K562 (cell line): ENCODE results near the gene GPER1. TPM values are rescaled to one million over a fixed set of nuclear protein-coding genes. Genes with fewer than 3 reads are reported as not detected.

ENCODE experiments used
- BCLAF1 ChIP-seq, 2 experiments: fragments of 450-650 bp in 1 of 2; IDR thresholded peaks; 2 replicates each; pipeline ENCODE4 v1.6.1; 2011 to 2017; ENCODE audit warnings: low read depth in 2 of 2, antibody characterized with exemption in 1 of 2, borderline replicate concordance in 1 of 2, low read length in 1 of 2, mild to moderate bottlenecking in 1 of 2, mixed read lengths in 1 of 2; ENCODE audit not compliant: control insufficient read depth in 1 of 2
- GATAD2B ChIP-seq: fragments of 450-650 bp; IDR thresholded peaks from 2 replicates; pipeline ENCODE4 v1.6.1; 2017; ENCODE audit warnings: mild to moderate bottlenecking, borderline replicate concordance
- GTF2E2 ChIP-seq: fragments of 200-800 bp; sonication (Bioruptor generic); IDR thresholded peaks from 2 replicates; pipeline ENCODE4 v1.6.1; 2016; ENCODE audit warnings: missing genetic modification characterization, missing compliant biosample characterization
- KDM4B ChIP-seq, 2 experiments: fragments of 450-650 bp in 1 of 2; sonication (generic) in 1 of 2; IDR thresholded peaks; 2 replicates each; pipeline ENCODE4 v1.6.1; 2016 to 2017; ENCODE audit warnings: borderline replicate concordance in 2 of 2, antibody characterized with exemption in 1 of 2, low read depth in 1 of 2, mild to moderate bottlenecking in 1 of 2
- NFE2L1 ChIP-seq: fragments of 450-650 bp; IDR thresholded peaks from 2 replicates; pipeline ENCODE4 v1.6.1; 2016; ENCODE audit warnings: missing genetic modification characterization, low read depth, mild to moderate bottlenecking, missing compliant biosample characterization, moderate library complexity, borderline replicate concordance
- PCBP1 ChIP-seq: fragments of 200-400 bp; formaldehyde crosslinking; IDR thresholded peaks from 2 replicates; pipeline ENCODE4 v1.6.1; 2018; ENCODE audit warnings: mild to moderate bottlenecking, low read depth, low read length; ENCODE audit not compliant: poor library complexity, severe bottlenecking
- PTRF ChIP-seq: fragments of 450-650 bp; IDR thresholded peaks from 2 replicates; pipeline ENCODE4 v1.6.1; 2016; ENCODE audit warnings: mild to moderate bottlenecking, missing genetic modification characterization, missing compliant biosample characterization
- SAFB2 ChIP-seq: fragments of 200-400 bp; formaldehyde crosslinking; IDR thresholded peaks from 2 replicates; pipeline ENCODE4 v1.6.1; 2018; ENCODE audit warnings: borderline replicate concordance, low read length, low read depth, moderate library complexity; ENCODE audit not compliant: severe bottlenecking
- SIRT6 ChIP-seq: IDR thresholded peaks from one replicate; pipeline ENCODE4 v1.6.1; 2012; ENCODE audit warnings: low read depth, mild to moderate bottlenecking, control low read depth, inconsistent platforms, low read length, moderate library complexity
- TAF1 ChIP-seq: IDR thresholded peaks from 2 replicates; pipeline ENCODE4 v1.6.1; 2011; ENCODE audit warnings: mild to moderate bottlenecking, low read length, moderate library complexity; ENCODE audit not compliant: insufficient read depth, control insufficient read depth, severe bottlenecking; ENCODE audit errors: extremely low read depth
- ZNF174 ChIP-seq: fragments of 250-450 bp; sonication (Bioruptor Pico); IDR thresholded peaks from 2 replicates; pipeline ENCODE4 v1.4.0; 2020; ENCODE audit warnings: mild to moderate bottlenecking
- ZNF263 ChIP-seq: sonication (generic); formaldehyde crosslinking; IDR thresholded peaks from 2 replicates; pipeline ENCODE4 v1.8.0; 2022; ENCODE audit warnings: mild to moderate bottlenecking, missing genetic modification reagents, borderline replicate concordance
- ZNF639 ChIP-seq, 2 experiments: fragments of 200-800 bp in 1 of 2; sonication (Bioruptor generic) in 1 of 2; sonication (generic) in 1 of 2; formaldehyde crosslinking in 1 of 2; IDR thresholded peaks in 1 of 2; conservative IDR thresholded peaks in 1 of 2; 2 replicates each; pipeline versions ENCODE4 v1.5.0 to v1.6.1; 2016 to 2020; ENCODE audit warnings: missing compliant biosample characterization in 1 of 2, missing genetic modification characterization in 1 of 2, missing genetic modification reagents in 1 of 2
- ZNF780A ChIP-seq: fragments of 250-450 bp; sonication (Bioruptor Pico); IDR thresholded peaks from 2 replicates; pipeline ENCODE4 v1.5.0; 2021; ENCODE audit warnings: mild to moderate bottlenecking
- ZNF830 ChIP-seq: fragments of 250-450 bp; sonication (Bioruptor Pico); IDR thresholded peaks from 2 replicates; pipeline ENCODE4 v1.5.0; 2021; ENCODE audit warnings: mild to moderate bottlenecking
- polyA plus RNA-seq, 8 experiments: library from polyadenylated mRNA; depleted of rRNA in 4 of 8; stranded (reverse) in 5 of 8; unstranded in 3 of 8; fragments of >200 nt; fragmentation: Nextera tagmentation in 2 of 8; fragmentation: Illumina TruSeq in 1 of 8; extraction: Ambion mirVana in 2 of 8; extraction: Trizol in 1 of 8; gene quantifications; 2 replicates each; pipeline versions ENCODE4 v1.2.1 to v1.2.3, GENCODE V29; 2011 to 2014; ENCODE audit warnings: inconsistent platforms in 1 of 8, missing spikeins in 1 of 8
- total RNA-seq, 7 experiments: library from RNA; depleted of rRNA in 6 of 7; stranded (reverse); fragments of >200 nt in 6 of 7; fragmentation: Illumina TruSeq in 2 of 7; extraction: Trizol in 2 of 7; gene quantifications; 2 replicates each; pipeline versions ENCODE4 v1.2.1 to v1.2.3, GENCODE V29; 2011 to 2021; ENCODE audit warnings: low replicate concordance in 1 of 7
- TF ChIP-seq, protein P1 (sequence below): sonication (generic); formaldehyde crosslinking; IDR thresholded peaks from 2 replicates; pipeline ENCODE4 v1.8.0; 2022; ENCODE audit warnings: mild to moderate bottlenecking, missing genetic modification reagents, borderline replicate concordance
- TF ChIP-seq, protein P2 (sequence below): sonication (generic); formaldehyde crosslinking; IDR thresholded peaks from 2 replicates; pipeline ENCODE4 v1.8.1; 2023; ENCODE audit warnings: mild to moderate bottlenecking, missing genetic modification reagents

The GPER1 gene
- total and polyA plus RNA-seq, 9 of the 15 experiments (the other 6 are each of a cell fraction or from before 2014, with no cell fraction given): 0.04 to 0.09 (median 0.08) TPM; not detected in 6

DNA sequence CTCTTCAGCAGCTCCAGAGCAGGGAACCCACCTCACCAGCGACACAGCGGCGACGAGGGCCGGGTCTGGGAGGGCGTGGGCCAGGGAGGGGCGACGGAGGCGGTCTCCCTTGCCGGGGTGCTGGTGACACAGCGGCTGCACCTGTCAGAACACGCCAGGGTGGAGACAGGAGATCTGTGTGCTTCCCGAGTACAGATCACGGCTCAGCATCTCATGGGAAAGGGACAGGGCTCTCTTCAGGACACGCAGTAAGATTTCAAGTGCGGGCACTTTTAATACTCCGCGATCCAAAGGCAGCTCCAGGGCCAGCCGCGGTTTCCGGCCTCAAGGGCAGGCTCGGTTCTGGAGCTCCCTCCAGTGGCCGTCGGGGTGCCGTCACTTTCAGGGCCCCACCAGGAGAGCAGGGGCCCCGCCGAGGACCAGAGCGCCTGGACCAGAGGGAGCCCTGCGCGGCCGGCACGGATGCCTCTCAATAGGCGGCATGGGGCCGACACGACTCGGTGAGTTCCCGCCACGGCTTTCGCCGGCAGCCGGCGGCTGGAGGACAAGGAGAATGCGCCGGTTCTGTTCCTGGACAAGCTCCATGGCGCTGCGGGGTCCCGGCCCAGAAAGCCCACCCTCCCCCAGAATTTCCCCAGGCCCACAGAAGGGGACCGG is 22.2 kb upstream of the GPER1 start (continued):
- TF ChIP-seq PCBP1 (peak; percentile 90), ZNF174 (CRISPR knock-in tag) (no peak), GTF2E2 (tag) (no peak), TAF1 (no peak), NFE2L1 (no peak), PTRF (no peak), ZNF639 (CRISPR knock-in tag; conservative IDR thresholded peaks at IDR 0.05 in 1 of 2, IDR thresholded peaks at IDR 0.05 in 1 of 2) (no peak), SIRT6 (no peak), GATAD2B (no peak), KDM4B (IDR thresholded peaks at IDR 0.05; ENCODE audit: borderline replicate concordance in 2 of 2, low read depth in 1 of 2) (no peak), ZNF263 (CRISPR knock-in tag) (0 out of 2 replicates have a peak, but pooled peaks have one; percentile 41), SAFB2 (no peak), ZNF830 (CRISPR knock-in tag) (no peak), ZNF780A (CRISPR knock-in tag) (no peak), BCLAF1 (IDR thresholded peaks at IDR 0.05; ENCODE audit: borderline replicate concordance in 1 of 2, control insufficient read depth in 1 of 2, low read depth in 2 of 2, low read length in 1 of 2) (0 out of 4 replicates have a peak, but pooled peaks of 1 of the 2 experiments have one; percentile 28)
- TF ChIP-seq, protein P1, sequence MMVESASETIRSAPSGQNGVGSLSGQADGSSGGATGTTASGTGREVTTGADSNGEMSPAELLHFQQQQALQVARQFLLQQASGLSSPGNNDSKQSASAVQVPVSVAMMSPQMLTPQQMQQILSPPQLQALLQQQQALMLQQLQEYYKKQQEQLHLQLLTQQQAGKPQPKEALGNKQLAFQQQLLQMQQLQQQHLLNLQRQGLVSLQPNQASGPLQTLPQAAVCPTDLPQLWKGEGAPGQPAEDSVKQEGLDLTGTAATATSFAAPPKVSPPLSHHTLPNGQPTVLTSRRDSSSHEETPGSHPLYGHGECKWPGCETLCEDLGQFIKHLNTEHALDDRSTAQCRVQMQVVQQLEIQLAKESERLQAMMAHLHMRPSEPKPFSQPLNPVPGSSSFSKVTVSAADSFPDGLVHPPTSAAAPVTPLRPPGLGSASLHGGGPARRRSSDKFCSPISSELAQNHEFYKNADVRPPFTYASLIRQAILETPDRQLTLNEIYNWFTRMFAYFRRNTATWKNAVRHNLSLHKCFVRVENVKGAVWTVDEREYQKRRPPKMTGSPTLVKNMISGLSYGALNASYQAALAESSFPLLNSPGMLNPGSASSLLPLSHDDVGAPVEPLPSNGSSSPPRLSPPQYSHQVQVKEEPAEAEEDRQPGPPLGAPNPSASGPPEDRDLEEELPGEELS (CRISPR knock-in tag): no peak
- TF ChIP-seq, protein P2, sequence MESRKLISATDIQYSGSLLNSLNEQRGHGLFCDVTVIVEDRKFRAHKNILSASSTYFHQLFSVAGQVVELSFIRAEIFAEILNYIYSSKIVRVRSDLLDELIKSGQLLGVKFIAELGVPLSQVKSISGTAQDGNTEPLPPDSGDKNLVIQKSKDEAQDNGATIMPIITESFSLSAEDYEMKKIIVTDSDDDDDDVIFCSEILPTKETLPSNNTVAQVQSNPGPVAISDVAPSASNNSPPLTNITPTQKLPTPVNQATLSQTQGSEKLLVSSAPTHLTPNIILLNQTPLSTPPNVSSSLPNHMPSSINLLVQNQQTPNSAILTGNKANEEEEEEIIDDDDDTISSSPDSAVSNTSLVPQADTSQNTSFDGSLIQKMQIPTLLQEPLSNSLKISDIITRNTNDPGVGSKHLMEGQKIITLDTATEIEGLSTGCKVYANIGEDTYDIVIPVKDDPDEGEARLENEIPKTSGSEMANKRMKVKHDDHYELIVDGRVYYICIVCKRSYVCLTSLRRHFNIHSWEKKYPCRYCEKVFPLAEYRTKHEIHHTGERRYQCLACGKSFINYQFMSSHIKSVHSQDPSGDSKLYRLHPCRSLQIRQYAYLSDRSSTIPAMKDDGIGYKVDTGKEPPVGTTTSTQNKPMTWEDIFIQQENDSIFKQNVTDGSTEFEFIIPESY (CRISPR knock-in tag): peak; percentile 92
